ENCODE data around the gene VPS25.

Gene VPS25

DNA sequence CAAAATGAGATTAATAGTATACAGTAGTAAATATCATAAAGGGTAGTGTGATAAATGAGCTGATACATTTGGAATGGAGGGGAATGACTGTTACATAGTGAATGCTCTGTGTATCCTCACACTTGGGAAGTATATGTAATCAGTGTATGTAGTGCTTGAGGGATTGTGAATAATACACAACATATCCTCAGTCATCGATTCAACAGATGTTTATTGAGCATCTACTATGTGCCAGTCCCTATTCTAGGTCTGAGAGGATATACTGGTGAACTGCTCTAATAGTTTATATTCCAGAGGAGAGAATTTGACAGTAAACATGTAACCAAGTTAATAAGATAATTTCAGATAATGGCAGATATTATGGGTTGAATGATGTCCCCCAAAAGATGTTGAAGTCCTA, 54.2 kb downstream of the VPS25 start:
- H3K27ac ChIP-seq (ENCODE audit: low read length), result no peak overlapping the region
- H3K4me3 ChIP-seq (ENCODE audit: low read length), result no peak overlapping the region
- no peak overlapping the region for H3K9ac ChIP-seq (ENCODE audit: low read depth, low read length)
- peaks cover 18% of the 10 kb centered on the region for H3K27me3 ChIP-seq (ENCODE audit: insufficient read depth, low read length)
- no peaks in the 10 kb centered on the region for H3K36me3 ChIP-seq (ENCODE audit: insufficient read depth, low read depth, low read length)
- H3K9me3 ChIP-seq (ENCODE audit: insufficient read depth, low read depth, low read length), result no peaks in the 10 kb centered on the region
- H3K4me1 ChIP-seq (ENCODE audit: insufficient read depth, low read length), result no peaks in the 10 kb centered on the region; the same call in 1 of the 2 replicates

All from iPS-20b (cell line).